HG03045 (cell line): ENCODE data around the gene RALGAPA2.
A peak's percentile ranks its signal among the peaks of the same experiment; 100 is the strongest.

Experiments
- ATAC-seq: cut with Tn5 transposase; IDR thresholded peaks from one replicate; pipeline ENCODE4 v1.9.1; 2021; ENCODE audit warnings: mild to moderate bottlenecking, moderate library complexity; ENCODE audit not compliant: unreplicated experiment

Gene RALGAPA2

DNA sequence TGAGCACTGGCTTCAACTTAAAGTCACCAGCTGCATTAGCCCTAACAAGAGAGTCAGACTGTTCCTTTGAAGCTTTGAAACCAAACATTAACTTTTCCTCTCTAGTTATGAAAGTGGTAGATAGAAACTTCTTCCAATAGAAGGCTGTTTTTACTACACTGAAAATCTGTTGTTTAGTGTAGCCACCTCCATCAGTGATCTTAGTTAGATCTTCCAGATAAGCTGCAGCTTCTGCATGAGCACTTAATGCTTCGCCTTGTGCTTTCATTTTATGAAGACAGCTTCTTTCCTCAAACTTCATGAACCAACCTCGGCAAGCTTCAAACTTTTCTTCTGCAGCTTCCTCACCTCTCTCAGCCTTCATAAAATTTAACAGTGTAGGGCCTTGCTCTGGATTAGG, 211.3 kb downstream of the RALGAPA2 start:
- no peak for ATAC-seq

DNA sequence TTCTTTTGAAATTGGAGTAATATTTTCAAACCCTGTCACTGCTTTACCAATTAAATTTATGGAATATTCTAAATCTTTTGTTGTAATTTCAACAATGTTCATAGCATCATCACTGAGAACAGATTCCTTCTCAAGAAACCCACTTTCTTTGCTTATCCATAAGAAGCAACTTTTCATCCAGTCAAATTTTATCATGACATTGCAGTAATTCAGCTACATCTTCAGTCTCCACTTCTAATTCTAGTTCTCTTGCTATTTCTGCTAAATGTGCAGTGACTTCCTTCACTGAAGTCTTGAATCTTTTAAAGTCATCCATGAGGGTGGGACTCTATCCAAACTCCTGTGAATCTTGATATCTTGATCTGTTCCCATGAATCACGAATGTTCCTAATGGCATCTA, 212.1 kb downstream of the RALGAPA2 start:
- ATAC-seq = no peak

DNA sequence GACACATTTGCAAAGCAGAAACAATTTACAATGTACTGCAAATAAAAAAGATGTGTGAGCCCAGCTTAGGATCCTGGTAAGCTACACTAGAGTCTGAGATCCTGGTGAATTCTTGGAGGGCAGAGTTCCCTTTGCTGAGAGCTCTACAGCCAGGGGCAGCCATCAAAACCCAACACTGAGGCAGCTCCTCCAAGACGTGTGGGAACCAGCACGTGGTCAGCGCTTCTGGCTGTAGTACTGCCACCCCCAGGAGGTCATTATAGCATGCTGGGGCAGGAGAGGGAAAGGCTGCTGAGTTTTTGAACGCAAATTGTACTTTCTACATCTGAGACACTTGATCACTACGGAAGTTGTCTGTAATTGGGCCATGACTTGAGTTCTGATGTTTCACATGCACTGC, 213.0 kb downstream of the RALGAPA2 start:
- no peak for ATAC-seq

DNA sequence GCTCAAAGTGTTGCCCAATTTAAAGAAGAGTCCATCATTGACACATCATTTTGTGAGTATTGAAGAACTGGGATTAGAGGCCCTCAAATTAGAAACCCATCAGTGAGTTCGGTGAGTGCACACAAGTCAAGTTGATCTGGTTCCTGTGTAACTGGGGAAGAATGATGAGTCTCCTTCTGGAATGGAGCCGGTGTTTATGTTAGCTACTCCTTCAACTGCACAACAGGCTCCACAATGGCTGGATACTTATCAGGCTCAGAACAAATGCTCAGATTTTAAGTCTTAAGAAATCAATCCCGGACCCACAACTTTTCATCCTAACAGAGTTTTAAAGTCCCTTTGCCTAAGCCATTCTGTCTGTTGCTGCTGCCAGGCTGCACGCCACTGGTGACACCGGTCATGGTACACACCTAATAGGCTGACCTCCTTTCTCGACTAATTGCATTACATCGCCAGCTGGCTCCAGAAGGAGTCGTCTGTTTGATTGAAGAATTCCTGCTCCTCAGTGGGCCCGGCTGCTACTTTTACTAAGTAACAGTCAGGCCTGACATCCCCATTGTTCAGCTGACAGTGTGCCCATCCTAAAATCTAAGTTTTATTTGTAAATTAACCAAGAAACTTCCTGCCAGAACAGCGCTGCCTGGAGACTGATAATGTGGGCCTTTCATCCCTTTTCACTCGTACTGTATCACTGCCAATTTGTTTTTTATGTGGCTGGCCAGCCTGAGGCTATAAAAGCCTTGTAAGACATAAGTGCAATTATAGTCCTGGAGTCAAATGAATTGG, 214.2 kb downstream of the RALGAPA2 start:
- no peak for ATAC-seq

DNA sequence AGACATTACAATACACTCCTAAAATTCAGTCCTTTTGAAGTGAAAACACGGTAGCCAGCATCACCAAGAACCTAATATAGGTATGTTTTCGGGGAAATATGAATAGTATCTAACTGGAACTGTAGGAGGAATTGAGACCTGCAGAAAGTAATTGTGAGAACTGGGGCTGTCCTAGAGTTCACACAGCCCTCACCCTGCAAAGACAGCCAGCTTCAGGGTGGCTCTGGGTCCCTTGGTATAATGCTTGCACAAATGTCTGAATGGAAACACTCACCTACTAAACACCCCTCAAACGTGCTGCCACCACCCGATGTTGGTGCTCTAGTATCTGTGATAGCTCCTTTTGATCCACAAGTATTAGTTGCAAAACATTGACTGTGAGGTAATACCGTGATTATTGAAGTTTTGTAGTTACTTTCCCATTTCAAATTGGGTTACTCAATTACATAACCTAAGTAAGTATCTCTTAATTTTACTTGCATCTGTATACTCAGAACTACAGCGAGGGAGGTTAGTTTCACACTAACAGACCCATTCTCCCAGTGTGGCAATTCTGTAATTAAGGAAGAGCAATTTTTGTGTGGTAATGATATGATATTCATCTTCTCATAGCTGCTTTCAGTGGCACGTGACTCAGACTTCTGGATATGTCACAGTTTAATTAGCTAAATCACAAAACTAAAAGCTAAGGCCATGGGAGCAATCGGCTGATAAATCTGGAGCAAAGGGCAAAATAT, 215.0 kb downstream of the RALGAPA2 start:
- ATAC-seq = peak; percentile 82

DNA sequence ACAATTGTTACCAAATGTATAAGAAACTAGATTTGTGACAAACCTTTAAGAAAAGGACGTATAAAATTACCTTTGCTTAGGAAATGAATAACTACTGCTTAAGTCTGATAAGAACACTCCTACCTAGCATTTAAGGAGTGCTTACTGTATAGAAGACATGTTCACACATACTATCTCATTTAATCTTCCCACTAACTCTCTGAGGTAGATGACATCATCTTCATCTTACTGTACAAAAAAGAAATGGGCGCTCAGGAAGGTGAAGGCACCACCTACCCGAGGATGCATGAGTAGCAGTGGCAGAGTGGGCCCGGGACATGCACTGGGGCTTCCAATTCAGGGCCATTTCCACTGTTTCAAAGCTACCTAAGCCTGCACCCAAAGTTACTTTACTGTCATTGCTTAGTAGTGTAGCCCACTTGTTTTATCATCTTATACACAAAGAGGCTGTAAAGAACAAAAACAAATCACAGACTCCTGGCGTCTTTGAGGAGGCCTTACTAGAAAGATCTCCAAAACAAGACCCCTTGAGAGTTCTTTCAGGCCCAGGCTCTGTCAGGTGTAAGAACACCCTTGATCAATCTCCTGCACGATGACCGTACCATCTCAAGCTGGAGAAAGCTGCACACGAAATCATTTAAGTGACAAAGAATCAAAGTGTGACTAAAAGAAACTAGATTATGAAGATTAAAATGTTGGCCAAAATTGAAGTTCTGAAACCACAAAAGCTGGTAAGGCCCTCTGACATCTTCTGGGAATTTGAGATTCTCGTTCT, 216.5 kb downstream of the RALGAPA2 start:
- ATAC-seq = no peak

DNA sequence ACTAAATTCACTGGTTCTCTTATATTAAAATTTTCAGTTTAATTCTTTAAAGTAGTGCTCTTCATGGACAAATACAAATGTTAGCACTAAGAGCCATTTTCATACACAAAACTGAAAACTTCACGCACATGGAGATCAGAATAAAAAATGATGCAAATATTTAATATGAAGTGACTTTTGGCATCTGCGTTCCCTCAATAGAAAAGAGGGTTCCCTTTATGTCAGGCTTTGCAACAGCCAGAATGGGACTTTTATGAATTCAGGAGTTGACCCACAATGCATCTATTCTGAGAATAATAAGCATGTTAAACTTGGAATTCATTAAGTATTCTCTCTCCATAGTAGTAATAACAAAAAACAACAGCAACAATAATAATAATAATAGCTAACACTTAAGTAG, 218.7 kb downstream of the RALGAPA2 start:
- ATAC-seq = no peak

DNA sequence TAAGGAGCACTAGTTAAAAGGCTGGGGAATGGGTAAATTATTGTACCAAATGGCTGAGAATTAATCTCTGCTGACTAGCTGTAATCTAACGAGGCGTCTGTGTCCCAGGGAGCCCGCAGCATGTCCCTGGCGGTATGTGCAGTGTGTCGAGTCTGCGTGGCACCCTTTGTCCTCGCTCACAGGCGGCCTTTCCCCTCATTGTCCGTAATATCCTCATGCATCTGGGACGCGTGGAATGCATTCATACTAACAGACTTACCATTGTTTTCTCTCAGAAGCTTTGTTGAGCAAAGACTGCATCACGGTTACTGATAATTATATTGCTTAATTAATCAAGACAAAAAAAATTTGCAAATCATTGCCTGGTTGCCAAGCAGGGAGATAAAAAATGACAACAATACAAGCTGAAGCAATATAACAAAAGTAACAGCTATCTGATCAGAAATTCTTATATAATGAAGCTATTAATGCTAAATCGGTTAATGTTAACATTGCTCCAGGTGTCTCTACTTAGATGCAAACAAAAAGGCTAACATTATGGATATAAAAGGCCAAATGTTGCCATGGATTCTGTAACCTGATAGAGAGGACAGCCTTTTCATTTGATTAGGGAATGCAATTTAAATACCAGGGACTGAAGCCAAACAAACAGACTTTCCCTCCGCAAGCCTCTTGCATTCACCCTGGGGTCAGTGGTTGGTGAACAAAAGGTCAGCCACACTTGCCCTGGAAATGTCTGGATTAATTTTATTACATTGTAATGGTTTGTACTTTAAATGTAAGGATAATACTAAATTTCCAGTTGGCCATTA, 219.7 kb downstream of the RALGAPA2 start:
- ATAC-seq = no peak

DNA sequence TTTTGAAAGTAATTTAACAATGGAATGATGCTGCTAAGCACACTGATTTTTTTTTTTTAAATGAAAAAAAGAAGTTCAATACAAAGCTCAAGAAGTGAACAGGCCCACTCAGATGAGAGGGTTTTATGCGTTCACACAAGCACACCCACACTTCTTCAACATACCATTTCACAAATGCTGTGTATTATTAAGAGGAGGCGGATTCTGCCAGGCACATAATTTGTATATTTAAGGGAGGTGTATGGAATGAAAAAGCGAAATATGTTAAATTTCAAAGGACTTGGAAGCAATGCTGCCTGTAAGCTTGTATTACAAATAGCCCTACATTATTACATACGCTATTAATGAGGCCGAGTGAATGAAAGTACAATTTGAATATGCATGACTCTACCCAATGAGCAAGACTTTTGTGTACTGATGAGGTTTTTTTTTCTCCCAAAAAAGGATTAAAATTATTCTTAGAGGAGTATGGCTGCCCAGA, 220.6 kb downstream of the RALGAPA2 start:
- no peak for ATAC-seq

DNA sequence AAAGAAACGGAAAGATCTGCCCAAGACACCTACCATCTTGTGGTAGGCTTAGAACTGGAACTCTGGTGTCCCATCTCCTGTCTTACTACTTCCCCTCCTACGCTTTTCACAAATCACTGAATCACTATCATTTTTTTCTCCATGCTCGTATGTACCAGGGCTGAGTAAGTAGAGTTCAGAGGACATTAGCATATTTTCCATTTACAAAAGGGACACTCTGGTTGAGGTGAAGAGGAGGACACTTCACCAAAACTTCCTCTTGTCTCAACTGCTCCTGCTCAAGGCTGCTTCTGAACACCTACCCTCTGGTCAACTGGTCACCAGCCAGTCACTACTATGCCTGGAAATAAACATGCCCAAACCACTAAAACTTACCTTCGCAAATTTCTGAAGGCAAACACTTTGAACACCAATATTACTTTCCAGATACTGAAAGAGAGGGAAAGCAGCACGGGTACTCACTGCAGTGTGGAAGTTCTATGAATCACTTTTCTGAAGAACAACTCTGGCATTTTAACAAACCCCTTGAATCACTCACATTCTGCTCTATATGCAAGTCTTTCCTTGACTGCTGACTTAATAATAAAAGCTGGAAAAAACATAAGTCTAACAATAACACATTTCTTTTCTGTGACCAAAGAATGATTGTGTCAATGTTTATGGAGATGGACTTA, 221.2 kb downstream of the RALGAPA2 start:
- ATAC-seq = no peak

DNA sequence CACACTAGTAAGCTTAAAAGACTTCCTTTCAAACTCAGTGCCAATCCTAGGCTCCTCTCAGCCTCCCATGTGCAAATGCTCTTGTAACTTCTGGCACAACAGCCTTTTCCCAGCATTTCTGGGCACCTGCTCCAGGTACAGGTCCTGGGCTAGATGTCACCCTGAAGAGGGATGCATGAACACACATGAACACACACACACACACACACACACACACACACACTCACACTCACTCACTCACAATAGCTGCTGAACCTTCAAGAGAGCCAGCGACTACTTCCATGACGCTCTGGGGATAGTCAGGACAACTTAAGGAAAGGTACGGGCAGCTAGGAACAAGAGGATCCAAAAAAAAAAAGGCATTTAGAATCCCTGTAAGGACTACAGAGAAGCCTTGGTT, 221.8 kb downstream of the RALGAPA2 start:
- no peak for ATAC-seq

DNA sequence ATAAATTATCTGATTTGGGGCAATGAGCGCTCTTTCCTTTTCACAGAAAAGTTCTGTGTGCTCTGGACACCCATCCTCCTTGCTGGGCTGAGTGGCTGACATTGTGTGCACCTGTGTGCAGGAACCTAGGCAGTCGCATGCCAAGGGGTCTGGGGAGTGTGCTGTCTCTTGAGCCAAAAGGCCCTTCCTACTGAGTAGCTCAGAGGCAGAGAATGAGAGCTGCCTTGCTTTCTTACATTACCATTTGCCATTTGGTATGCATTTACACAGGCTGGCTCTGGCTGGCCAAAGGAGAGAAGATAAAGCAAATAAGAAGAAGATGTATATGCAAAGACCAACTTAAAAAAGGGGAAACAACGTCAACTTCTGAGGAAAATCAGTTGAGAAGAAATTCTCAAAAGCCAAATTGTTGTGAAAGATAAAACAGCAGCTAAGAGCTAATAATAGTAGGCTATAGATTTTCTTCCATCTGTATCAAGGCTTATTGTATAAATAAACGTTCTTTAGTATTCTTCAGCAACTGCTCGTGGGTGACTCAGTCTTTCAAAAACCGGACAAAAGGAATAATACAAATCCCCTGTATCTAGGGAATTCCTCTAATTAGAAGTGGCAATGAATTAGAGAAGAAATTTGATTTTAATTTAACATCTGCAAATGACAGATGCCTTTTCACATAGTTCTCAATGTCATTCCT, 222.6 kb downstream of the RALGAPA2 start:
- no peak for ATAC-seq

DNA sequence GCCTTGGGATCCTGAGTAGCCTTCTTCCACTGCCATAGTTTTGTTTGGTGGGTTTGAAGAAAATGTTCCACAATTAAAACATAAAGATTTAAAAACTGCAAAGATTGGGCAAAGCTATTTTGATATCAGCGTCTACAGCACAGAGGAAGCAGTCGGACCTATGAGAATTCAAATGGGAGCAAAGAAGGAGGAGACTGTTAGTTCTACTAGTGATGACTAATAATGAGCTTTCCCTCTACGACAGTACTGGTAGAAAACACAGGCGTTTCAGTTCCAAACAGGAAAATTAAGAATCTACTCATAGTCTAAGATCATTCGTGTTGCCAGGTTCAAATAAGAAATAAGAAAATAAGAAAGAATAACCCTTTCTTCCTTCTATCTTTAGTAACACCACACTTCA, 223.4 kb downstream of the RALGAPA2 start:
- ATAC-seq = peak; percentile 77

DNA sequence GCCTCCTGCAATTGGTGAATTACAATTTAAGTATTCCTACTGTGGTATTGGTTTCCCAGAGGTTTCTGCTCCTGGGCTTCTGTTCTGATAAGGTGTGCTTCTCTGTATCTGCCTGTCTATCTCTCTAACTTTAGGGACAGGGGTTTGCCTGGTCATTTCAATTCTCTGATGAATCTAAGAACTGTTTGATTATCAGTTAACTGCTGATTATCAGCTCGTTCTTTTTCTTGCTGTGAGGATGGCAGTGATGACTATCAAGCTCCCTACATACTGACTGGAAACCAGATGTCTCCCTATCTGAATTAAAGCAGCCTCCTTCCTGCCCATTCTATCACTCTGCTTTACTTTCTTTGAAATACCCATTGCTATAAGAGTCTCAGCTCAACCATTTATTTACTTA, 224.1 kb downstream of the RALGAPA2 start:
- no peak for ATAC-seq

DNA sequence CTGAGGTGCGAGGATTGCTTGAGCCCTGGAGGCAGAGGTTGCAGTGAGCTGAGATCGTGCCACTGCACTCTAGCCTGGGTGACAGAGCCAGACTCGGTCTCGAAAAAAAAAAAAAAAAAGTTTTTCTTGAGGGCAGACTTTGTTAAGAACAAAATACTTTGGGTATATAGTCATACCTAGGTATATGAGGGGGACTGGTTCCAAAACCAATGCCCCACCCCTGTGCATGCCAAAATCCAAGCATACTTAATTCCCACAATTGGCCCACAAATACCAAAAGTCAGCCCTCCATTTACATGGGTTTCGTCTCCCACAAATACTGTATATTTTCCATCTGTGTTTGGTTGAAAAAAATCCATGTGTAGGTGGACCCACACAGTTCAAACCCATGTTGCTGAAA, 224.6 kb downstream of the RALGAPA2 start:
- no peak for ATAC-seq

DNA sequence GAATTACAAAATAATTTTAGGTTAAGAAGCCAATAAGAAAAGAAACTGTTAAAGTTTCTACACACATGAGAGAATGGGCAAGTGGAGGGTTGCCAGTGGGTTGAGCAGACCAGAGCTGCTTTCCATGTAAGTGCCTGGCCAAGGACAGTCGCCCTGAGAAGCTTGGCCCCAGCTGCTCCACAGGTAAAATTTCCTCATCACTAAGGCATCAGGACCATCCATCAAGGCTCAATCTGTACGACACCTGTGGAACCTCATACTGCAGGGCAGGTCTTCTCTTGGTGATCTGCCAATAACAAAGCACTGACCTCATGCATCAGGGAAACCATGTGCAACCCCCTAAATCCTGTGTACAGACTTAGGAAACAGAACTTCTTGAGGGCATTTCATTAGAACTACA, 229.1 kb downstream of the RALGAPA2 start:
- ATAC-seq = no peak

DNA sequence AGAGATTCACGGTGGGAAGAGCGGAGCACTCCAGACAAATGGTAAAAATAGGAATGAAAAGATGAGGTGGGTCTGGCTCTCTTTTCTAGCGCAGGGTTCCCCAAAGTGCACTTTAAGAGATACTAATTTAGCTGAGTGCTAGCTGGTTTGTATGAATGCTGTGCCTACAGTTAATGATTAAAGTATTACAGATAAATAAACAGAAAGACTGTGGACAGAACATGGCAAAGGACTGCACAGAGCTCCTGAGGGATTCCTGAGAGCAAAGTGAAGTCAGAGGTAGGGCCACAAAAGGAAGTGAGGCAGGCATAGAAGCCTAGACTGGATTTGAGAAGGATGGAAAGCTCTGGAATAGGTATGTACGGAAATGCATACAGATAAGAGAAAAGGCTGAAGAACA, 230.0 kb downstream of the RALGAPA2 start:
- no peak for ATAC-seq

DNA sequence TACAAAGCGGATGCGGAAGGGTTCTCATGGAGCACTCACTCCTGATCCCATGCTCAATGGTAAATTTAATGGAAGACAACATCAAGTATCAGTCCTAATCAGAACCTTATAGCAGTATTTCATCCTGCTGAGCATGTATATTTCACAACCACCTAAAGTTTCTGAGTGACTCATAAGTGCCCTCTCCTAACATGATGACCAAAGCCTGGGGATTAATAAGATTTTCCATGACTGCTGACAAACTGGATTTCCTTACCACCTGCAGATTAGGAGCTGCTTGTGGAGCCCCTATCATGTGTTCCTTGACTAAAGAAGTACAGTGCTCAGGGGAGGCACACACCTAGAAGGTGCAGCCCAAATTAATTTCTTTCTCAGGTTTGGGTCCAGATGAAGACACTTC, 231.8 kb downstream of the RALGAPA2 start:
- no peak for ATAC-seq

DNA sequence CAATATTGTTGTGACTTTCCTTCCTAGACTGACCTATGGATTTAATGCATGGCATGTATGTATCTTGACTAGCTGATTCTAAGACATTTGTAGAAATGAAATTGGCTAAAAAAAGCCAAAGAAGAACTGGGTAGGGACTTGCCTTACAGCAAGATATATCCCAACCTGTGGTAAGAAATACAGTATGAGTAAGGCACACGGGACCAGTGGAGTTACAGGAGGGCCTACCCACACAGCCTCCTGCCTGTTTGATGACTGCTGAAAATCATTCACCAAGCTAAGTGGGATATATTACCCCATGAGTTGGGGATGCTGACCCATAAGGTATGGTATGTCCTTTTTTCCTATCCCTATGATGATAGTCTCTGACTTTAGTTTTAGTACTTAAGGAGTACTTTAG, 232.3 kb downstream of the RALGAPA2 start:
- no peak for ATAC-seq
